ENCODE measurements around the gene ALKAL2. TPM values are rescaled to one million over a fixed set of nuclear protein-coding genes. Genes with fewer than 3 reads are reported as not detected.

The ALKAL2 gene
- total RNA-seq, 4 donors from 2014 or later, result 1.7 to 11.9 (median 2.3) TPM; not detected in 1

DNA sequence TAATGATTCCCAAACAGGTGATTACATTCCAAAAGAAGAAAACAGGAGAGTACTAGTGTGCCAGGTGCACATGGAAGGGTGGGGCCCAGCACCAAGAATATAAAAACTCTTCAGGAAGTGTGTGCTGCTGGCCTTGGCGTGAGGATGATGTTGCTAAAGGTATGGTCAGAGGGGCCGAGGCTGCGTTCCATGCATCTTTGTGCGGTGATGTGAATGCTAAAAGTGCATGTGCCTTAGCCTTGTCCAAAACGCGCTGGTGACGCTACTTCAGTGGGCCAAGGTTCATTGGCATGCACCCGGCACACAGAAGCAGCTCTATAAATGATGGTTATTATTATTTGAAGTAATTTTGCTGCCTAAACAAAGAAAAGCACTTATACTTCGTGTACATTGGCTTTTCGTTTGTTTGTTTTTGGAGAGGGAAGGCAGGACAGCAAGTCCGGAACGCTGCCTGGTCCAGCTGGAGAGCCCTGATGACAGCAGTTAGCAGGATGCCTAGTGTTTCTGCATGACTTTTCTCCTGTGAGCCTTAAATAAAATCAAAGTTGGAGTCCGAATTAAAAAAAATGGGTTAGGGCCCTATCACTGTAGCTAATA, 2.9 kb downstream of the ALKAL2 start:
- peaks cover 31 to 34% (median 33%) of the 10 kb centered on the region in 4 donors for H3K4me1 ChIP-seq
- H3K36me3 ChIP-seq, result peaks cover 0 to 30% (median 26%) of the 10 kb centered on the region in 4 donors
- H3K27ac ChIP-seq (replicated peaks in 1 of 4), result no peak overlapping the region
- 90% methylated on average over 13 of the region's 13 CpGs for WGBS
- no peak overlapping the region for H3K4me3 ChIP-seq
- peaks cover 4 to 33% (median 21%) of the 10 kb centered on the region in 4 donors for H3K27me3 ChIP-seq
- TF ChIP-seq POLR2AphosphoS5 (IDR thresholded peaks at IDR 0.05) (no peak), CTCF (IDR thresholded peaks at IDR 0.05) (no peak)
- no peaks in the 10 kb centered on the region for H3K9me3 ChIP-seq
- peak; percentile 24 for DNase-seq (ENCODE audit: extremely low spot score)
- intact Hi-C loops (cut with DNase I), result loop anchor here (5.0 kb wide), 1 partner anchor 38 kb away; no protein-coding TSS in a partner anchor

GRCh38 chr2:283996-284794, 3.7 kb downstream of the ALKAL2 start:
- H3K4me1 ChIP-seq, result peaks cover 23 to 26% (median 25%) of the 10 kb centered on the region in 4 donors
- H3K4me3 ChIP-seq, result no peak overlapping the region
- peak; percentile 37 for DNase-seq (ENCODE audit: extremely low spot score)
- intact Hi-C loops (cut with DNase I), result no loop called here
- H3K27me3 ChIP-seq, result peaks cover 4 to 25% (median 18%) of the 10 kb centered on the region in 4 donors
- no peak for TF ChIP-seq EP300 (IDR thresholded peaks at IDR 0.05)
- no peak for TF ChIP-seq POLR2AphosphoS5 (IDR thresholded peaks at IDR 0.05)
- TF ChIP-seq POLR2A (IDR thresholded peaks at IDR 0.05; ENCODE audit: low read depth), result no peak
- TF ChIP-seq CTCF (IDR thresholded peaks at IDR 0.05), result no peak
- H3K36me3 ChIP-seq, result peaks cover 1 to 38% (median 31%) of the 10 kb centered on the region in 4 donors
- no peak overlapping the region for H3K27ac ChIP-seq (replicated peaks in 1 of 4)
- H3K9me3 ChIP-seq, result no peaks in the 10 kb centered on the region
- WGBS, result 84% methylated on average over 4 of the region's 4 CpGs

DNA sequence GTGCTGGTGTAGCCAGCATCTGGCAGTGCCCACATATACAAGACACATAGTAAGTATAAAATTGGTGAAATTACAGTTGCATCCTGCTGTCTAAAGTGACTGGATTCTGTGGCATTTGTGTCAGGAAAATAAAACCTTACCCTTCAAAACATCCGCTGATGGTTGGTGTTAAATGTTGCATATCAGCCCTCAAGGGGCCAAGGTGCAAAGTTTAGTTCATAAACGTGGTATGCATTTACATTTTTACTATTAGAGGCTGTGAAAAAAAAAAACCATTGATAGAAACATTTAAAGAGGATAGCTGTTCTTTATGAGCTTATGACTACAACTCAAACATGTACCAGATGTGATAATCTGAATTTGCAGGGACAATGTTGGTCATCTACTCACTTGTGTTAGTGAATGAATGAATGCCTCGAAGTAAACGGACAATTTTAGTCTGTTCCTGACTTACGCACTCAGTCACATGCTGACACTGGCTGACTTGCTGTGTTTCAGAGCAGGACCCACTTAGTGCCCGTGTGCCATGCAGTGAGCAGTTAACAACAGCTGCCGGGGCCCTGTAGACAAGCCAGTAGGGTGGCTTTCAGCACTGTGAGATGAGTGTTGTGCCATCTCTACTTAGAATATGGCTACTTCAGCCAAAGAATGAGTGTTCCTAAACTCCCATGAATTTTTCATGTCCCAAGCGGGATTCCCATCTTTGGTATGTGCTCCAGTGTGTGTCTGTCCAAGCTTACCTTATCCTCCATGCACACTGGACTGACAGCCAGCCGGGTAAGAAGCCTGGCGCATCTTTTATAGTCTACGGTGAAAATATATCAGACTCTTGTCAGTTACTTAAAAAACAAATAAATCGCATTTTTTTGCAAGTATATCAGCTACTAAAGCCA, 5.3 kb downstream of the ALKAL2 start:
- H3K27ac ChIP-seq (replicated peaks in 1 of 4), result no peak overlapping the region
- DNase-seq (ENCODE audit: extremely low spot score), result peak; percentile 78
- WGBS, result 92% methylated on average over 11 of the region's 12 CpGs
- peaks cover 13 to 54% (median 43%) of the 10 kb centered on the region in 4 donors for H3K36me3 ChIP-seq
- TF ChIP-seq POLR2A (IDR thresholded peaks at IDR 0.05; ENCODE audit: low read depth) (no peak), EP300 (IDR thresholded peaks at IDR 0.05) (no peak), POLR2AphosphoS5 (IDR thresholded peaks at IDR 0.05) (no peak), CTCF (IDR thresholded peaks at IDR 0.05) (no peak)
- H3K4me1 ChIP-seq, result peaks cover 9 to 16% (median 10%) of the 10 kb centered on the region in 4 donors
- H3K27me3 ChIP-seq, result peaks cover 2 to 9% (median 8%) of the 10 kb centered on the region in 4 donors
- intact Hi-C loops (cut with DNase I), result no loop called here
- no peak overlapping the region for H3K4me3 ChIP-seq
- no peaks in the 10 kb centered on the region for H3K9me3 ChIP-seq

GRCh38 chr2:281381-281780, 6.5 kb downstream of the ALKAL2 start:
- Histone ChIP-seq H3K4me1 (peaks cover 0 to 8% (median 0%) of the 10 kb centered on the region in 4 donors), H3K36me3 (peaks cover 18 to 66% (median 55%) of the 10 kb centered on the region in 4 donors), H3K27ac (replicated peaks in 1 of 4) (no peak overlapping the region), H3K9me3 (no peaks in the 10 kb centered on the region), H3K4me3 (no peak overlapping the region), H3K27me3 (no peaks in the 10 kb centered on the region)
- WGBS, result 93% methylated on average over 9 of the region's 9 CpGs
- intact Hi-C loops (cut with DNase I), result no loop called here
- DNase-seq (ENCODE audit: extremely low spot score), result peak; percentile 12
- no peak for TF ChIP-seq POLR2AphosphoS5 (IDR thresholded peaks at IDR 0.05)
- TF ChIP-seq POLR2A (IDR thresholded peaks at IDR 0.05; ENCODE audit: low read depth), result no peak

All from esophagus muscularis mucosa (tissue), 4 donors.